Activated CD8-positive, alpha-beta T cell treated with anti-CD3 and anti-CD28 coated beads, Interleukin-2, amount 10 ng/mL, durations not matched to agents 7 days and 5 days (primary cell): Measurements from ENCODE around the gene NCK2. TPM values are rescaled to one million over a fixed set of nuclear protein-coding genes. Genes with fewer than 3 reads are reported as not detected.

Source experiments
- ATAC-seq: fragments of 150-1000 bp; cut with Tn5 transposase; one replicate; pipeline ENCODE4 v1.10.0; 2021; ENCODE audit warnings: moderate library complexity
- CTCF ChIA-PET: fragments of 350-600 bp; sonication (Branson Sonifier 250); formaldehyde crosslinking; loops from one replicate; lab custom pipeline; 2021; ENCODE audit warnings: antibody characterized with exemption; lab: Charles Lee
- POLR2A ChIA-PET: fragments of 350-600 bp; sonication (Branson Sonifier 250); formaldehyde crosslinking; loops from one replicate; lab custom pipeline; 2021; ENCODE audit warnings: antibody characterized with exemption; lab: Charles Lee
- DNase-seq: peaks from one replicate; pipeline ENCODE4 v3.0.0-alpha.2; 2020
- H3K27ac Mint-ChIP-seq: one replicate; pipeline ENCODE4 v1.8.0; 2021; ENCODE audit warnings: mild to moderate bottlenecking, mixed read lengths
- H3K27me3 Mint-ChIP-seq: one replicate; pipeline ENCODE4 v1.8.0; 2021; ENCODE audit warnings: low read depth, mixed read lengths
- H3K36me3 Mint-ChIP-seq: one replicate; pipeline ENCODE4 v1.8.0; 2021; ENCODE audit warnings: low read depth, mixed read lengths
- H3K4me1 Mint-ChIP-seq: one replicate; pipeline ENCODE4 v1.8.0; 2021; ENCODE audit warnings: low read depth, mixed read lengths
- H3K4me3 Mint-ChIP-seq: one replicate; pipeline ENCODE4 v1.8.0; 2021; ENCODE audit warnings: mild to moderate bottlenecking, mixed read lengths
- H3K9me3 Mint-ChIP-seq: one replicate; pipeline ENCODE4 v1.8.0; 2022; ENCODE audit warnings: mixed read lengths; ENCODE audit not compliant: insufficient read depth
- total RNA-seq, 2 experiments: library from RNA; stranded (reverse); gene quantifications; one replicate each; pipeline ENCODE4 v1.2.3, GENCODE V29; 2021

The NCK2 gene
- total RNA-seq, 2 experiments from 2014 or later: 60.7 to 61.3 TPM

GRCh38 chr2:105865222-105865913, 120.7 kb downstream of the NCK2 start:
- DNase-seq (no peak), ATAC-seq (no peak)
- H3K4me3 Mint-ChIP-seq: no peak overlapping the region
- no peaks in the 10 kb centered on the region for H3K27me3 Mint-ChIP-seq
- H3K36me3 Mint-ChIP-seq: peaks cover 49% of the 10 kb centered on the region
- ChIA-PET CTCF (no interaction called here), POLR2A (no interaction called here)
- H3K9me3 Mint-ChIP-seq: no peaks in the 10 kb centered on the region
- H3K4me1 Mint-ChIP-seq: peaks cover 61% of the 10 kb centered on the region
- H3K27ac Mint-ChIP-seq: peak overlapping the region; percentile 34

- POLR2A ChIA-PET: no interaction called here
- Mint-ChIP-seq H3K4me3 (no peak overlapping the region), H3K9me3 (no peaks in the 10 kb centered on the region), H3K4me1 (peaks cover 60% of the 10 kb centered on the region), H3K27ac (no peak overlapping the region), H3K27me3 (no peaks in the 10 kb centered on the region), H3K36me3 (peaks cover 53% of the 10 kb centered on the region)
- CTCF ChIA-PET: no interaction called here
- DNase-seq: no peak
- no peak for ATAC-seq
Measured at GRCh38 chr2:105866216-105867185, 121.8 kb downstream of the NCK2 start.

- no peak overlapping the region for H3K27ac Mint-ChIP-seq
- CTCF ChIA-PET: no interaction called here
- no peak overlapping the region for H3K4me3 Mint-ChIP-seq
- no peaks in the 10 kb centered on the region for H3K9me3 Mint-ChIP-seq
- ATAC-seq (no peak), DNase-seq (no peak)
- H3K4me1 Mint-ChIP-seq: peaks cover 60% of the 10 kb centered on the region
- H3K27me3 Mint-ChIP-seq: no peaks in the 10 kb centered on the region
- POLR2A ChIA-PET: no interaction called here
- H3K36me3 Mint-ChIP-seq: peaks cover 57% of the 10 kb centered on the region
Measured at GRCh38 chr2:105867587-105867986, 122.9 kb downstream of the NCK2 start.

GRCh38 chr2:105868060-105868459, 123.3 kb downstream of the NCK2 start:
- ChIA-PET POLR2A (no interaction called here), CTCF (no interaction called here)
- Mint-ChIP-seq H3K27ac (peak overlapping the region; percentile 44), H3K27me3 (no peaks in the 10 kb centered on the region), H3K36me3 (peaks cover 57% of the 10 kb centered on the region), H3K4me1 (peaks cover 60% of the 10 kb centered on the region), H3K9me3 (no peaks in the 10 kb centered on the region), H3K4me3 (no peak overlapping the region)
- ATAC-seq: no peak
- no peak for DNase-seq

GRCh38 chr2:105869341-105869740, 124.6 kb downstream of the NCK2 start:
- peaks cover 58% of the 10 kb centered on the region for H3K36me3 Mint-ChIP-seq
- H3K27me3 Mint-ChIP-seq: no peaks in the 10 kb centered on the region
- no peak for ATAC-seq
- peaks cover 58% of the 10 kb centered on the region for H3K4me1 Mint-ChIP-seq
- H3K9me3 Mint-ChIP-seq: no peaks in the 10 kb centered on the region
- ChIA-PET CTCF (no interaction called here), POLR2A (no interaction called here)
- no peak overlapping the region for H3K4me3 Mint-ChIP-seq
- DNase-seq: no peak
- H3K27ac Mint-ChIP-seq: no peak overlapping the region

GRCh38 chr2:105870062-105870461, 125.3 kb downstream of the NCK2 start:
- no peaks in the 10 kb centered on the region for H3K27me3 Mint-ChIP-seq
- DNase-seq (no peak), ATAC-seq (no peak)
- H3K4me1 Mint-ChIP-seq: peaks cover 53% of the 10 kb centered on the region
- ChIA-PET CTCF (no interaction called here), POLR2A (no interaction called here)
- no peak overlapping the region for H3K27ac Mint-ChIP-seq
- no peaks in the 10 kb centered on the region for H3K9me3 Mint-ChIP-seq
- peaks cover 56% of the 10 kb centered on the region for H3K36me3 Mint-ChIP-seq
- H3K4me3 Mint-ChIP-seq: no peak overlapping the region

GRCh38 chr2:105870858-105871257, 126.1 kb downstream of the NCK2 start:
- ATAC-seq: no peak
- Mint-ChIP-seq H3K27ac (peak overlapping the region; percentile 11), H3K4me3 (no peak overlapping the region), H3K27me3 (no peaks in the 10 kb centered on the region), H3K4me1 (peaks cover 55% of the 10 kb centered on the region), H3K36me3 (peaks cover 57% of the 10 kb centered on the region), H3K9me3 (no peaks in the 10 kb centered on the region)
- CTCF ChIA-PET: no interaction called here
- no peak for DNase-seq
- POLR2A ChIA-PET: no interaction called here

GRCh38 chr2:105872142-105872728, 127.5 kb downstream of the NCK2 start:
- H3K27ac Mint-ChIP-seq: peak overlapping the region; percentile 53
- H3K4me1 Mint-ChIP-seq: peaks cover 68% of the 10 kb centered on the region
- no peak overlapping the region for H3K4me3 Mint-ChIP-seq
- DNase-seq (no peak), ATAC-seq (peak; percentile 47)
- H3K9me3 Mint-ChIP-seq: no peaks in the 10 kb centered on the region
- H3K27me3 Mint-ChIP-seq: no peaks in the 10 kb centered on the region
- H3K36me3 Mint-ChIP-seq: peaks cover 70% of the 10 kb centered on the region
- CTCF ChIA-PET: no interaction called here
- POLR2A ChIA-PET: no interaction called here

GRCh38 chr2:105872830-105873229, 128.1 kb downstream of the NCK2 start:
- CTCF ChIA-PET: no interaction called here
- ATAC-seq (no peak), DNase-seq (no peak)
- peak overlapping the region; percentile 70 for H3K27ac Mint-ChIP-seq
- POLR2A ChIA-PET: no interaction called here
- H3K36me3 Mint-ChIP-seq: peaks cover 73% of the 10 kb centered on the region
- H3K9me3 Mint-ChIP-seq: no peaks in the 10 kb centered on the region
- peaks cover 74% of the 10 kb centered on the region for H3K4me1 Mint-ChIP-seq
- H3K4me3 Mint-ChIP-seq: no peak overlapping the region
- H3K27me3 Mint-ChIP-seq: no peaks in the 10 kb centered on the region

- ATAC-seq (no peak), DNase-seq (no peak)
- no peaks in the 10 kb centered on the region for H3K9me3 Mint-ChIP-seq
- H3K36me3 Mint-ChIP-seq: peaks cover 74% of the 10 kb centered on the region
- peak overlapping the region; percentile 70 for H3K27ac Mint-ChIP-seq
- POLR2A ChIA-PET: no interaction called here
- no peaks in the 10 kb centered on the region for H3K27me3 Mint-ChIP-seq
- H3K4me1 Mint-ChIP-seq: peaks cover 78% of the 10 kb centered on the region
- H3K4me3 Mint-ChIP-seq: peak overlapping the region; percentile 13
- CTCF ChIA-PET: no interaction called here
Measured at GRCh38 chr2:105873281-105873680, 128.6 kb downstream of the NCK2 start.

GRCh38 chr2:105873721-105874120, 129.0 kb downstream of the NCK2 start:
- H3K4me3 Mint-ChIP-seq: peak overlapping the region; percentile 13
- ChIA-PET POLR2A (no interaction called here), CTCF (interaction anchor here (1.0 to 1.5 kb wide), 3 partner anchors 11 to 211 kb away, joined by 3 to 4 read pairs (median 3); no protein-coding TSS in a partner anchor)
- peak; percentile 53 for DNase-seq
- no peaks in the 10 kb centered on the region for H3K9me3 Mint-ChIP-seq
- peaks cover 75% of the 10 kb centered on the region for H3K36me3 Mint-ChIP-seq
- H3K4me1 Mint-ChIP-seq: peaks cover 80% of the 10 kb centered on the region
- ATAC-seq: peak; percentile 50
- H3K27me3 Mint-ChIP-seq: no peaks in the 10 kb centered on the region
- H3K27ac Mint-ChIP-seq: peak overlapping the region; percentile 70
